K562 (cell line): ENCODE results near the gene AEN. TPM values are rescaled to one million over a fixed set of nuclear protein-coding genes. Genes with fewer than 3 reads are reported as not detected.
A peak's percentile ranks its signal among the peaks of the same experiment; 100 is the strongest.

Source experiments
- CEBPB ChIP-seq: fragments of 450-650 bp; IDR thresholded peaks from 2 replicates; pipeline ENCODE4 v1.6.1; 2016; ENCODE audit warnings: missing genetic modification characterization, missing compliant biosample characterization
- GMEB1 ChIP-seq: fragments of 250-450 bp; sonication (Bioruptor Pico); IDR thresholded peaks from 2 replicates; pipeline ENCODE4 v1.4.0; 2020; ENCODE audit warnings: mild to moderate bottlenecking
- LCOR ChIP-seq: sonication (generic); formaldehyde crosslinking; IDR thresholded peaks from 2 replicates; pipeline ENCODE4 v1.8.0; 2022; ENCODE audit warnings: mild to moderate bottlenecking, missing genetic modification reagents
- MGA ChIP-seq: fragments of 450-650 bp; IDR thresholded peaks from 2 replicates; pipeline ENCODE4 v1.6.1; 2016; ENCODE audit warnings: mild to moderate bottlenecking, moderate library complexity
- MNT ChIP-seq, 2 experiments: fragments of 450-650 bp; conservative IDR thresholded peaks; 2 replicates each; pipeline ENCODE4 v1.6.1; 2017; ENCODE audit warnings: mild to moderate bottlenecking in 2 of 2, moderate library complexity in 2 of 2
- NCOA1 ChIP-seq: fragments of 450-650 bp; IDR thresholded peaks from 2 replicates; pipeline ENCODE4 v1.6.1; 2016; ENCODE audit warnings: low read depth
- NR2C2 ChIP-seq, 2 experiments: fragments of 200-800 bp in 1 of 2; sonication (Bioruptor generic) in 1 of 2; sonication (generic) in 1 of 2; formaldehyde crosslinking in 1 of 2; IDR thresholded peaks; 2 replicates each; pipeline versions ENCODE4 v1.6.1 to v1.8.0; 2016 to 2022; ENCODE audit warnings: mild to moderate bottlenecking in 1 of 2, missing compliant biosample characterization in 1 of 2, missing genetic modification characterization in 1 of 2, missing genetic modification reagents in 1 of 2
- SPI1 ChIP-seq: IDR thresholded peaks from 2 replicates; pipeline ENCODE4 v1.6.1; 2011; ENCODE audit warnings: low read depth, low read length, control low read depth, borderline replicate concordance
- ZNF740 ChIP-seq, 3 experiments: fragments of 200-800 bp in 1 of 3; sonication (Bioruptor generic) in 1 of 3; sonication (generic) in 1 of 3; formaldehyde crosslinking in 1 of 3; IDR thresholded peaks; 2 replicates each; pipeline versions ENCODE4 v1.6.1 to v1.8.0; 2016 to 2022; ENCODE audit warnings: mild to moderate bottlenecking in 2 of 3, missing compliant biosample characterization in 2 of 3, missing genetic modification characterization in 2 of 3, missing genetic modification reagents in 1 of 3
- polyA plus RNA-seq, 8 experiments: library from polyadenylated mRNA; depleted of rRNA in 4 of 8; stranded (reverse) in 5 of 8; unstranded in 3 of 8; fragments of >200 nt; fragmentation: Nextera tagmentation in 2 of 8; fragmentation: Illumina TruSeq in 1 of 8; extraction: Ambion mirVana in 2 of 8; extraction: Trizol in 1 of 8; gene quantifications; 2 replicates each; pipeline versions ENCODE4 v1.2.1 to v1.2.3, GENCODE V29; 2011 to 2014; ENCODE audit warnings: inconsistent platforms in 1 of 8, missing spikeins in 1 of 8
- total RNA-seq, 7 experiments: library from RNA; depleted of rRNA in 6 of 7; stranded (reverse); fragments of >200 nt in 6 of 7; fragmentation: Illumina TruSeq in 2 of 7; extraction: Trizol in 2 of 7; gene quantifications; 2 replicates each; pipeline versions ENCODE4 v1.2.1 to v1.2.3, GENCODE V29; 2011 to 2021; ENCODE audit warnings: low replicate concordance in 1 of 7

The AEN gene
- total and polyA plus RNA-seq, 9 of the 15 experiments (the other 6 are each of a cell fraction or from before 2014, with no cell fraction given): 9.0 to 51.0 (median 32.8) TPM

- TF ChIP-seq MNT (conservative IDR thresholded peaks at IDR 0.05) (peak; percentile 98 to 99), GMEB1 (CRISPR knock-in tag) (peak; percentile 61; the same call in 1 of the 2 replicates), CEBPB (tag) (peak; percentile 99), ZNF740 (CRISPR knock-in tag; IDR thresholded peaks at IDR 0.05) (no peak; the same call in 1 of the 2 replicates), ZNF740 (tag; IDR thresholded peaks at IDR 0.05) (0 out of 4 replicates have a peak, but pooled peaks of 1 of the 2 experiments have one; percentile 23), SPI1 (peak; percentile 26; the same call in 1 of the 2 replicates), MGA (peak; percentile 91), LCOR (CRISPR knock-in tag) (peak; percentile 91), NCOA1 (peak; percentile 61; the same call in 1 of the 2 replicates), NR2C2 (CRISPR knock-in tag; IDR thresholded peaks at IDR 0.05) (0 out of 2 replicates have a peak, but pooled peaks have one; percentile 12), NR2C2 (tag; IDR thresholded peaks at IDR 0.05) (peak; percentile 76; the same call in 1 of the 2 replicates)
Measured at GRCh38 chr15:88638626-88639372, 17.7 kb downstream of the AEN start, which contains the start of gene ISG20 (continued).
